Effector memory CD4-positive, alpha-beta T cell (primary cell): ENCODE data around the gene CYP26C1.

ENCODE experiments used
- DNase-seq, 3 donors: peaks; one replicate each; pipeline ENCODE4 v3.0.0-alpha.2; 2020
- H3K27ac ChIP-seq: 2 replicates; pipeline ENCODE4 v1.7.0; 2013; ENCODE audit warnings: mild to moderate bottlenecking, low read length, moderate library complexity; ENCODE audit not compliant: insufficient read depth, poor library complexity, severe bottlenecking
- H3K27me3 ChIP-seq: replicated peaks from 2 replicates; pipeline ENCODE4 v1.7.0; 2013; ENCODE audit warnings: mild to moderate bottlenecking, low read length; ENCODE audit not compliant: insufficient read depth, control insufficient read depth, poor library complexity, severe bottlenecking
- H3K36me3 ChIP-seq: 2 replicates; pipeline ENCODE4 v1.7.0; 2013; ENCODE audit warnings: mild to moderate bottlenecking, low read length, moderate library complexity; ENCODE audit not compliant: control insufficient read depth, insufficient read depth
- H3K4me1 ChIP-seq: 2 replicates; pipeline ENCODE4 v1.7.0; 2013; ENCODE audit warnings: low read length, mild to moderate bottlenecking; ENCODE audit not compliant: control insufficient read depth, insufficient read depth, poor library complexity, severe bottlenecking
- H3K4me3 ChIP-seq: 2 replicates; pipeline ENCODE4 v1.7.0; 2013; ENCODE audit warnings: low read length, low read depth, mild to moderate bottlenecking; ENCODE audit not compliant: insufficient read depth, poor library complexity, severe bottlenecking
- H3K9me3 ChIP-seq: 2 replicates; pipeline ENCODE4 v1.7.0; 2013; ENCODE audit warnings: mild to moderate bottlenecking, low read length, moderate library complexity; ENCODE audit not compliant: control insufficient read depth
- total RNA-seq, 3 donors: gene quantifications; one replicate each; lab custom pipeline; 2026; lab: John Stamatoyannopoulos, UW

The CYP26C1 gene, protein sequence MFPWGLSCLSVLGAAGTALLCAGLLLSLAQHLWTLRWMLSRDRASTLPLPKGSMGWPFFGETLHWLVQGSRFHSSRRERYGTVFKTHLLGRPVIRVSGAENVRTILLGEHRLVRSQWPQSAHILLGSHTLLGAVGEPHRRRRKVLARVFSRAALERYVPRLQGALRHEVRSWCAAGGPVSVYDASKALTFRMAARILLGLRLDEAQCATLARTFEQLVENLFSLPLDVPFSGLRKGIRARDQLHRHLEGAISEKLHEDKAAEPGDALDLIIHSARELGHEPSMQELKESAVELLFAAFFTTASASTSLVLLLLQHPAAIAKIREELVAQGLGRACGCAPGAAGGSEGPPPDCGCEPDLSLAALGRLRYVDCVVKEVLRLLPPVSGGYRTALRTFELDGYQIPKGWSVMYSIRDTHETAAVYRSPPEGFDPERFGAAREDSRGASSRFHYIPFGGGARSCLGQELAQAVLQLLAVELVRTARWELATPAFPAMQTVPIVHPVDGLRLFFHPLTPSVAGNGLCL
- 0 to 0.09 (median 0) reads per million in 3 donors for total RNA-seq

DNA sequence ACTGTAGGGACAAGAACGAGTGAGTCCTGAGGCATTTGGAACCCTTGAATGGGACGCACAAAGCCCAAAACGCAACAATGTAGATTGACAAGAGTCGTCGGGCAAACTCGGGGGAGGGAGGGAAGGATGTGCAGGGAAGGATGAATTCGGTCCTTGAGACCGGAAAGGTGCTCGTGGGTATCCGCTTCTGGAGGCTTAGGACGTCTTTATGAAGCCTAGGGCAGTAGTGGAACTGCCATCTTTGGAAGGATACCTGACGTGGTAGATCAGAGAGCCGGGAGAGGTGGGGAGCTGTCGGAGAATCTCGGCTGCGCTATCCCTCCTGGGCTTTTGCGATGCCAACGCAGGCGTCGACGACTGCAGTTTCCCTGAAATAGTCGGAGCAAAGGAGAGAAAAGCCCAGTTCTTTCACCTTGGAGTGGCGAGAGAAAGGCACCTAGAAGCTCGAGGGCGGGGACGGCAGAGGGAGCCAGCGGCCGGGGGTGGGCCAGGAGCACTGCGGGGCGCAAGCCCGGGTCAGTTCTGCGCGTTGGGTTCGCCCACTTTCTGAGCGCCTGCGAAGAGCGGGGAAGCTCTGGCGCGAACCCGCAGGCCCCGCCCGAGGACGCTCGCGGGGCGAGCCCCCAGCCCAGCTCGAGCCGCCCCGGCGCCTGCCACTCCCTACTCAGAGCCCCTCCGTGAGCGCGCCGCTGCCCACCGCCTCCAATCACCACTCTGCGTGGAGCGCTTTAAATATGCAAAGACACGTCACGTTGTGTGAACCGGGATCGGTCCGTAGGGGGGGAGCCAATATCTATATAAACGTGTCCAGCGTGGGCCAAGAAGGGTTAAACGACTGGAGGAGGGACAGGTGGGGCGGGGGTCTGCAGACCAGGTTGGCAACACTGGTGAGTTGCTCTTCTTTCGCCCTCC lies at the start of gene CYP26C1:
Gene CYP26C1, plus strand, starts transcription at position 824 of the 912 bp plus-strand sequence. CDS start 466 bp downstream, outside the sequence.
- Histone ChIP-seq H3K4me1 (peaks cover 18% of the 10 kb centered on the region), H3K27ac (no peak within 1 kb of the TSS), H3K4me3 (no peak within 1 kb of the TSS), H3K36me3 (peaks cover 3% of the 10 kb centered on the region), H3K9me3 (no peaks in the 10 kb centered on the region), H3K27me3 (no peaks in the 10 kb centered on the region)
- no peak for DNase-seq

GRCh38 chr10:93015722-93016121 lies 44.9 kb upstream of the CYP26C1 start:
- no peak for DNase-seq
- H3K36me3 ChIP-seq, result peaks cover 3% of the 10 kb centered on the region
- no peak overlapping the region for H3K4me3 ChIP-seq
- no peaks in the 10 kb centered on the region for H3K27me3 ChIP-seq
- no peaks in the 10 kb centered on the region for H3K4me1 ChIP-seq
- H3K9me3 ChIP-seq, result no peaks in the 10 kb centered on the region
- no peak overlapping the region for H3K27ac ChIP-seq

DNA sequence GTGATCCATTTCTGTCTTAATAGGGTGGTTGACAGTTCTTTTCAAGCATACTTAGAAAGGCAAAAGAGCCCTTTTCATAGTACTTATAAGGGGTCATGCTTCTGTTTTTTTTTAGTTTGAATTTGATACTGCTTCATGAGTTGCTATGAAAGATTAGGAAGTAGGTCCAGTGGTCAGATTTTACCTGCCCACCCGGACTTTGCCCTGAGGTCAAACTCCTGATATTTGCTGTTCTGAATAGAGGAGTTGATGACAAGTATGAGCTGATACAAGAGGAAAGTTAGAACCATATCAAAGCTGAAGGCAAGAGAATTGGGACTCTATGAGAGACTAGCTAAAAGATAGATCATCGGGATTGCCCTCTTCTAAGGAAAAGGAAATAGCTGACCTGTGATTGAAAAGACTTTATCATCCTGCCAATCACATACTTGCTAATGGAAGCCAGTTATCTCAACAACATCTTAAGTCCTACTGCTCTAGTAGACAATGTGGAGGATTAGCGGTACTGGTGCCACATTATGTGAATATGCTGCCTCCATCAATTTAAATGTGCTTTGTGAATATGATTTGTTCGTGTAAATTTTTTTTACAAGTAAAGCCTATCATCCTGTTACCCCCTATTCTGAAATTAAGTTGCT lies 37.5 kb upstream of the CYP26C1 start:
- no peak for DNase-seq
- no peaks in the 10 kb centered on the region for H3K4me1 ChIP-seq
- H3K4me3 ChIP-seq, result no peak overlapping the region
- no peaks in the 10 kb centered on the region for H3K9me3 ChIP-seq
- H3K27ac ChIP-seq, result no peak overlapping the region
- H3K27me3 ChIP-seq, result no peaks in the 10 kb centered on the region
- H3K36me3 ChIP-seq, result no peaks in the 10 kb centered on the region

GRCh38 chr10:93026072-93026471 lies 34.5 kb upstream of the CYP26C1 start:
- H3K4me3 ChIP-seq, result no peak overlapping the region
- no peaks in the 10 kb centered on the region for H3K9me3 ChIP-seq
- no peaks in the 10 kb centered on the region for H3K4me1 ChIP-seq
- DNase-seq, result no peak
- H3K36me3 ChIP-seq, result no peaks in the 10 kb centered on the region
- no peaks in the 10 kb centered on the region for H3K27me3 ChIP-seq
- H3K27ac ChIP-seq, result no peak overlapping the region

DNA sequence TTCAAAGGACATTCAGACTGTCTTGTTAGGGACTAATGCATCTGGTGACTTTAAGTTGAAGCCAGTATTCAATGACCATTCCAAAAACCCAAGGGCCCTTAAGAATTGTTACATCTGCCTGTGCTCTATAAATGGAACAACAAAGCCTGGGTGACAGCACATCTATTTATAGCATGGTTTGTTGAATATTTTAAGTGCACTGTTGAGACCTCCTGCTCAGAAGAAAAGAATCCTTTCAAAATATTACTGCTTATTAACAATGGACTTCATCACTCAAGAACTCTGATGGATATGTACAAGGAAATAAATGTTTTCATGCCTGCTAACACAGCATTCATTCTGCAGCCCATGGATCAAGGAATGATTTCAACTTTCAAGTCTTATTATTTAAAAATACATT lies 33.1 kb upstream of the CYP26C1 start:
- Histone ChIP-seq H3K27ac (no peak overlapping the region), H3K9me3 (no peaks in the 10 kb centered on the region), H3K4me1 (no peaks in the 10 kb centered on the region), H3K27me3 (no peaks in the 10 kb centered on the region), H3K36me3 (no peaks in the 10 kb centered on the region), H3K4me3 (no peak overlapping the region)
- no peak for DNase-seq

GRCh38 chr10:93028883-93029282 lies 31.7 kb upstream of the CYP26C1 start:
- no peak overlapping the region for H3K27ac ChIP-seq
- no peaks in the 10 kb centered on the region for H3K27me3 ChIP-seq
- H3K4me1 ChIP-seq, result no peaks in the 10 kb centered on the region
- no peaks in the 10 kb centered on the region for H3K36me3 ChIP-seq
- no peak for DNase-seq
- no peak overlapping the region for H3K4me3 ChIP-seq
- H3K9me3 ChIP-seq, result no peaks in the 10 kb centered on the region

DNA sequence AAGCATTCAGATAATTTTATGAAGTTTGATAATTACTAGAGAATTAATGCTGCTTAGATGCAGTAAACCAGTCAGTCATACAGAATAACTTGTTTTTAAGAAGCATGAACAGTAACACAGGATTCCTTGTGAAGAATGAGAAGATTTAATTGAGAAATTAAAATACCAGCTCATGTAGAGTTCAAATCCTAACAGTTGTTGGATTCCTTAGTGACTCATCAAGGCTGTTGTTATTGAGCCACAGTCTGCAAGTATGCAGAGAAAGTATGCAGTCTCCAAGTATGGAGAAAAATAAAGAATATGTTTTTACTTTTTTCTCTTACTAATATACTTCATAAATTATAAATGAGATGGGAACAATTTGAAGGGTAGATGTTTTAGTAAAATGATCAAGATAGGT lies 30.2 kb upstream of the CYP26C1 start:
- no peak overlapping the region for H3K27ac ChIP-seq
- H3K4me1 ChIP-seq, result no peaks in the 10 kb centered on the region
- H3K27me3 ChIP-seq, result no peaks in the 10 kb centered on the region
- DNase-seq, result no peak
- H3K9me3 ChIP-seq, result no peaks in the 10 kb centered on the region
- no peak overlapping the region for H3K4me3 ChIP-seq
- H3K36me3 ChIP-seq, result no peaks in the 10 kb centered on the region

DNA sequence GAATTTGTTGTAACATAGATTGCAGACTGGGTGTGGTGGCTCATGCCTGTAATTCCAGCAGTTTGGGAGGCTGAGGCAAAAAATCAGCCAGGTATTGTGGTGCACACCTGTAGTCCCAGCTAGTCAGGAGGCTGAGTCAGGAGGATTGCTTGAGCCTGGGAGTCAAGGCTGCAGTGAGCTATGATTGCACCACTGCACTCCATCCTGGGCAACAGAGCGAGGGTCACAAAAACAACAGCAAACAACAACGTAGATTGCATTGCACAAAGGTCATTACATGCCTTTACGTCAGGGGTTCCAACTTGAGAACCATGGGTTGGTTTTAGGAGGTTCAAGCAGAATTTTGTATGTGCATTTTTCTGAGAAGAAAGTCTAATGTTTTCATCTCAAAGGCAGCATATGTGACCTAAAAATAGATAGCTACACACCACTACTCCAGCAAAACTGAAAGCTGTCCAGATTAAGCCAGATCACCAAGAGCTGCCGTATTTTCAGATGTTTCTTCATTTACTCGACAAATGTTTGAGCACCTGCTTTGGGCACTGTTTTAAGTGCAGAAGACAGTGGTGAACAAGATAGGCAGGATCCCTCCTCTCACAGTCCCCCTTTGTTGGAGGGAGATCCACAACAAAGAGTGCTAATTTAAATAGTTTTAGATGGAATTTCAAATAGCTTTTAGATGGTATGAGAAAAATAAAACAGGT lies 28.3 kb upstream of the CYP26C1 start:
- H3K27me3 ChIP-seq, result no peaks in the 10 kb centered on the region
- no peaks in the 10 kb centered on the region for H3K4me1 ChIP-seq
- DNase-seq, result no peak
- no peaks in the 10 kb centered on the region for H3K36me3 ChIP-seq
- no peak overlapping the region for H3K27ac ChIP-seq
- no peak overlapping the region for H3K4me3 ChIP-seq
- no peaks in the 10 kb centered on the region for H3K9me3 ChIP-seq

- Histone ChIP-seq H3K4me3 (no peak overlapping the region), H3K27ac (no peak overlapping the region), H3K27me3 (no peaks in the 10 kb centered on the region), H3K9me3 (no peaks in the 10 kb centered on the region), H3K4me1 (no peaks in the 10 kb centered on the region), H3K36me3 (no peaks in the 10 kb centered on the region)
- no peak for DNase-seq
These were observed 27.8 kb upstream of the CYP26C1 start for GRCh38 chr10:93032809-93033137.
